Right atrium auricular region (tissue), 2 donors: ENCODE results near the gene CDK5RAP3. TPM values are rescaled to one million over a fixed set of nuclear protein-coding genes. Genes with fewer than 3 reads are reported as not detected.

ENCODE experiments used
- DNase-seq: peaks from one replicate; pipeline ENCODE4 v3.0.0-alpha.2; 2019; ENCODE audit warnings: low spot score
- H3K27ac ChIP-seq, 2 donors: fragments of 200-600 bp; sonication (generic); 1 replicate in 1 of 2; 2 replicates in 1 of 2; pipeline ENCODE4 v1.5.1; 2016 to 2019
- H3K27me3 ChIP-seq, 2 donors: fragments of 200-600 bp; sonication (generic); one replicate each; pipeline versions ENCODE4 v1.5.1 to v1.6.0; 2017 to 2019
- H3K36me3 ChIP-seq: fragments of 200-600 bp; sonication (generic); one replicate; pipeline ENCODE4 v1.5.1; 2016
- H3K4me1 ChIP-seq, 2 donors: fragments of 200-600 bp; sonication (generic); one replicate each; pipeline versions ENCODE4 v1.5.1 to v1.6.0; 2017 to 2019
- H3K4me3 ChIP-seq, 2 donors: fragments of 200-600 bp; sonication (generic); 1 replicate in 1 of 2; 2 replicates in 1 of 2; pipeline ENCODE4 v1.5.1; 2017 to 2019; ENCODE audit warnings: mild to moderate bottlenecking in 1 of 2, moderate library complexity in 1 of 2
- H3K9me3 ChIP-seq, 2 donors: fragments of 200-600 bp; sonication (generic); one replicate each; pipeline ENCODE4 v1.5.1; 2019
- total RNA-seq, 2 donors: library from RNA; depleted of rRNA; stranded (reverse); fragments of >200 nt; gene quantifications; one replicate each; pipeline ENCODE4 v1.1.0, GENCODE V29; 2016
- TF ChIP-seq, protein P1 (sequence below), 2 donors: fragments of 200-600 bp; sonication (generic); IDR thresholded peaks; one replicate each; pipeline ENCODE4 v1.5.1; 2019; ENCODE audit warnings: antibody characterized with exemption in 2 of 2

The CDK5RAP3 gene
- total RNA-seq, 2 donors from 2014 or later = 37.9 to 45.4 TPM

DNA sequence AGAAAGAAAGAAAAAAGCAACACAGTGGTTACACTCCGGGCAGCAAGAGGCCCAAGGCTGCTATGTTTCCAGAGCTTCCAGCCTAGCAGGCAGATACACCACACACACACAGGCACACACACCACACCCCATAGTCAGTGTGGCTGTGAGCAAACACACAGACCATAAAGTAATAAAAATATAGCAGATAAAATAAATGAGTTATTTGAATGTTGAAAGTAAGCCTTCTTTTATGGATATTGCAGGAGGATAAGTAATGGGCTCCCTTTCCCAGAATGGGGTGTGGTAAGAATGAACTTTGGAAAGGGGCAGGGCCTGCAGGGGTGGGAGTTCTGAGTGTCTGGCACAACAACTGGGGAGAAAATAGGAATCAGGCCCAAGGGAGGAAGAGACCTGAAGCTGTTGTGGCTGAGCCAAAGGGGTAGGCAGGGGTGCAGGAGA lies 4.8 kb upstream of the CDK5RAP3 start:
- H3K27ac ChIP-seq = peak overlapping the region in 1 of 2 donors; percentile 23
- no peak overlapping the region for H3K4me3 ChIP-seq
- no peaks in the 10 kb centered on the region for H3K27me3 ChIP-seq
- peaks cover 0 to 6% of the 10 kb centered on the region in 2 donors for H3K4me1 ChIP-seq
- H3K36me3 ChIP-seq = no peaks in the 10 kb centered on the region
- DNase-seq = no peak
- TF ChIP-seq, protein P1, sequence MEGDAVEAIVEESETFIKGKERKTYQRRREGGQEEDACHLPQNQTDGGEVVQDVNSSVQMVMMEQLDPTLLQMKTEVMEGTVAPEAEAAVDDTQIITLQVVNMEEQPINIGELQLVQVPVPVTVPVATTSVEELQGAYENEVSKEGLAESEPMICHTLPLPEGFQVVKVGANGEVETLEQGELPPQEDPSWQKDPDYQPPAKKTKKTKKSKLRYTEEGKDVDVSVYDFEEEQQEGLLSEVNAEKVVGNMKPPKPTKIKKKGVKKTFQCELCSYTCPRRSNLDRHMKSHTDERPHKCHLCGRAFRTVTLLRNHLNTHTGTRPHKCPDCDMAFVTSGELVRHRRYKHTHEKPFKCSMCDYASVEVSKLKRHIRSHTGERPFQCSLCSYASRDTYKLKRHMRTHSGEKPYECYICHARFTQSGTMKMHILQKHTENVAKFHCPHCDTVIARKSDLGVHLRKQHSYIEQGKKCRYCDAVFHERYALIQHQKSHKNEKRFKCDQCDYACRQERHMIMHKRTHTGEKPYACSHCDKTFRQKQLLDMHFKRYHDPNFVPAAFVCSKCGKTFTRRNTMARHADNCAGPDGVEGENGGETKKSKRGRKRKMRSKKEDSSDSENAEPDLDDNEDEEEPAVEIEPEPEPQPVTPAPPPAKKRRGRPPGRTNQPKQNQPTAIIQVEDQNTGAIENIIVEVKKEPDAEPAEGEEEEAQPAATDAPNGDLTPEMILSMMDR (IDR thresholded peaks at IDR 0.05) = no peak
- no peaks in the 10 kb centered on the region for H3K9me3 ChIP-seq

DNA sequence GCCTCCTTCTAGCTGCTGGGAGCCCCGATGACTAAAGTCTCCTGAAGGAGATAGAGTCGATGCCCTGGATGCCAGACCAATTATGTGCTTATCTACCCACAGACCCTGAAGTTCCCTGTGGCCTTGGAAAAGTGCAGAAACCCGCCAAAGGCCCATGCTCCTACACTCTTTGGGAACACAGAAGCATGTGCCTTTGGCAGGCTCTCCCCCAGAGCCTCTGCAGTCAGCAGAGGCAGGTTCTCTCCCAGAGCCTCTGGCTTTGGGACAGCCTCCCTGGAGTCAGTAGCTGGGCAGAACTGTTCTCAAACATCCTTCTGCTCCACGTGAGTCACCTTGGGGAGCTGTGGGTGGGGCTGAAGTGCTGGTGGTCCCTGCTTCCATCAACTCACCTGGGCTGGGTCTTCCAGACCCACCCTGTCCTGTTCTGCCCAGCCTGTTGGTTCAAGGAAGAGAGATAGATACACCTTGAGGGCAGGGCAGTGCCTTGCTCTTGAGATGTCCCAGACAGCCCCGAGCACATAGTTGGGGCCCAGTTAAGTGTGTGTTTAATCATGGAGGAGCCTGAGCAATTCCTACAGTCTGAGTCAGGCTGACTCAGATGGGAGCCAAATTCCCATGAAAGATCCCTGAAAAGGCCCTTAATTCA lies 3.2 kb upstream of the CDK5RAP3 start:
- no peak for DNase-seq
- H3K4me3 ChIP-seq = no peak overlapping the region
- peaks cover 0 to 19% of the 10 kb centered on the region in 2 donors for H3K4me1 ChIP-seq
- no peaks in the 10 kb centered on the region for H3K27me3 ChIP-seq
- no peaks in the 10 kb centered on the region for H3K36me3 ChIP-seq
- H3K9me3 ChIP-seq = no peaks in the 10 kb centered on the region
- TF ChIP-seq, protein P1 (IDR thresholded peaks at IDR 0.05) = no peak
- no peak overlapping the region for H3K27ac ChIP-seq

DNA sequence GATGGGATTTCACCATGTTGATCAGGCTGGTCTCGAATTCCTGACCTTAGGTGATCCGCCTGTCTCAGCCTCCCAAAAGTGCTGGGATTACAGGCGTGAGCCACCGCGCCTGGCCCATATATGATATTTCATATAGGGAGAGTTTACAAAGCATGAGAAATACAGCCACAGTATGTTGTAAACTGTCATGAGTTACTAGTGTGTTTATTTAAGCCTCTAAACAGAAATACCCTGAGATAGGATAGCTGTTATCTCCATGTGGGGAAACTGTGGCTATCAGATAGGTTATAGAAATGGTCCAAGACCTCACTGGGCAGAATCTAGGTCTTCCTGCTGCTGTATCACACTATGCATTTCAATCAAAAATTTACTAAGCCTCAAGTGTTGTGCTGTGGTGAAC lies 2.1 kb upstream of the CDK5RAP3 start:
- no peak for DNase-seq
- no peak overlapping the region for H3K27ac ChIP-seq
- H3K36me3 ChIP-seq = peaks cover 3% of the 10 kb centered on the region
- H3K9me3 ChIP-seq = no peaks in the 10 kb centered on the region
- H3K27me3 ChIP-seq = no peaks in the 10 kb centered on the region
- H3K4me1 ChIP-seq = peaks cover 0 to 19% of the 10 kb centered on the region in 2 donors
- H3K4me3 ChIP-seq = no peak overlapping the region
- TF ChIP-seq, protein P1 (IDR thresholded peaks at IDR 0.05) = no peak

DNA sequence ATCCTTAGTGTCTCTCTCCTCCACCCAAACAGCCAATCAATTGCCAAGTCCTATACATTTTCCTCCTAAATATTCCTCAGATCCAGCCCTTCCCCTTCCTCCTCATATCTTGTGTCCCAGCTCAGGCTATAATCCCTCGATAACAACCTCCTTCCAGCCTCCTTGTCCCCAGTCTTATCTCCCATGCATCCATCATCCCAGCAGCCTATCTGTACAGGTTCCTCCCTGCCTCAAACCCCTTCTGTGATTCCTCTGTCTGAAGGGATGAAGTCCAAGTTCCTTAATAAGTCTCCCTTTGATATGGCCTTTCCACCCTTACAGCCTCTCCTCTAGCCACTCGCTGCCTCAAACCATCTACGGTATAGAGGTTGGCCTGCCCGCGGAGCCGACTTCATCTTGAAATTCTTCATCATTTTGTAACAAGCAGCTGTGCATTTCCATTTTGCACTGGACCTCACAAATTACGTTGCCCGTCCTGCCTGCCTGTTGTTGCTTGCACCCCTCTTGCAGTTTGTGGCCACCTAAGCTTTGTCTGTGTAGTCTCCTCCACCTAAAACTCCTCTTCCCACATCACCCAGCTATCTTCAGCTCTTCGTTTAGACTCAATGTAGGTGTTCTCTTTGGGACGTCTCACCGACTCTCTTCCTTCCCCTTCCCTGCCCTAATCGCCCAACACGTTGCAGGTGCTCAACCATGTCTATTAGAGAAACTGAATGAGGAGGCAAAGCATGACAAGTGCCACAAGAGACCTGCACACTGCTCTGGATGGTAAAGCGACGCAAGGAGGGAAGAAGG lies 786 bp upstream of the CDK5RAP3 start:
- Histone ChIP-seq H3K27me3 (no peaks in the 10 kb centered on the region), H3K27ac (no peak overlapping the region), H3K4me1 (peaks cover 0 to 19% of the 10 kb centered on the region in 2 donors), H3K4me3 (peak overlapping the region; percentile 22 to 95), H3K36me3 (peaks cover 16% of the 10 kb centered on the region), H3K9me3 (no peaks in the 10 kb centered on the region)
- TF ChIP-seq, protein P1 (IDR thresholded peaks at IDR 0.05) = no peak
- no peak for DNase-seq

DNA sequence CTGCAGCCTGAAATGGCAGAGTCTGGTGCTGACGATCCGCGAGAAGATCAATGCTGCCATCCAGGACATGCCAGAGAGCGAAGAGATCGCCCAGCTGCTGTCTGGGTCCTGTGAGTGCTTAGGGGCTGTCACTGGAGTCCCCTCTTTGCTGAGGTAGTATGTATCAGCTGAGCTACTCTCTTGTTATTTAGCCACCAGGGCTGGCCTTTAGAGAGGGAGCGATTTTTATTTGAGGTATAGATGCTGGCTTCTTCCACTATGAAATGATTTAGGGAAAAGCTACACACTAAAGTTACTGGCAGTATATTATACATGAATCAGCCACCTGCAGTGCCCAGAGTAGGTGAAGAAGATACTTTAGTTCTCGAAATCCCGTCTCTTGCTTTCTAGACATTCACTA lies 2.6 kb downstream of the CDK5RAP3 start:
- Histone ChIP-seq H3K27me3 (no peaks in the 10 kb centered on the region), H3K36me3 (peaks cover 35% of the 10 kb centered on the region), H3K27ac (no peak overlapping the region), H3K4me3 (no peak overlapping the region), H3K4me1 (peaks cover 0 to 19% of the 10 kb centered on the region in 2 donors), H3K9me3 (no peaks in the 10 kb centered on the region)
- TF ChIP-seq, protein P1 (IDR thresholded peaks at IDR 0.05) = no peak
- no peak for DNase-seq
